Measurements from ENCODE around the gene DKK1. TPM values are rescaled to one million over a fixed set of nuclear protein-coding genes. Genes with fewer than 3 reads are reported as not detected.

DKK1 gene
- polyA plus RNA-seq, 2 of the 4 experiments (the other 2 are of a cell fraction) = 117 to 375 TPM

DNA sequence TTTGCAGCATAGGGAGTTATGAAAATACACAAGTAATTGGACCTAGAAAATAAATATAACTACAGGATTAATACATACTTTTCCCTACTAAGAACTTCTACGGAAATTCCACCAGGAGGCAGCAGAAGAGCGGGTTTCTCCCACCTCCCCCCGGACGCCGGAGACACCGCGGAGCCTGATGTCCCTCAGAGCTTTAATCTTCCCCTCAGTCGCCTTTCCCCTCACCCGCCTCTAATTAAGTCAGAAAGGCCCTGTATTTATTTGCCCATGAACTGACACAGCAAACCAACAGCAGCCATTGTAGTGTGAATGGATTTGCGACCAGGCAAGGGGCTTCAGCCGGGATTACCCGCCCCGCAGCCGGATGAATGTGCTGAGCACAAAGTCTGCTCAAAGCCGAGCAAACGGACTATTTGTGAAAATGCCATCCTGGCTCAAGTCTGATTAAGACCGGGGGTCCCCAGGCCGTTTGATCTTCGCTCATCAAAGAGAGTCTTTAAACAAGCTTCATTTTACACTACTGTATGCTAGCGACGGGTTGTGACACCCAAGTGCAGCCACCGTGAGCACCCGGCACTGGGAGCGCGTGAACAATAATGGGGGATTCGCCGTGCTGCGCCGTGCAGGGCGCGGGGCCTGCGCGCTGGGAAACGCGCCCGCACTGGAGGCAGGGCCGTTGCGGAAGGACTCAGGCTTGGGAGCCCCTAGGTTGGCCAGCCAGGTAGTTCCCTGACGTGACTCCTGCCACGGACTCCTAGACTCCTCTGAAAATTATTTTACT lies 5.6 kb upstream of the DKK1 start:
- Histone ChIP-seq H3K4me3 (peak overlapping the region; percentile 48), H3K9me3 (no peaks in the 10 kb centered on the region), H3K4me1 (peaks cover 24% of the 10 kb centered on the region; the same call in 2 of the 3 replicates), H3K27ac (peak overlapping the region; percentile 81 to 82), H3K4me2 (peak overlapping the region; percentile 86)
- WGBS (ENCODE audit: missing lambda C conversion rate) = 12% methylated on average over 36 of the region's 40 CpGs
- peak; percentile 62 to 80 for DNase-seq (ENCODE audit: low read depth in 1 of 2, low spot score in 1 of 2)
- POLR2A ChIA-PET = interaction anchor here (0.7 to 1.8 kb wide), 4 partner anchors 8 to 259 kb away, joined by 3 to 9 read pairs (median 3); no protein-coding TSS in a partner anchor
- FAIRE-seq = no peak
- TF ChIP-seq HEYL (CRISPR knock-in tag; IDR thresholded peaks at IDR 0.05) (0 out of 2 replicates have a peak, but pooled peaks have one; percentile 46), SMC3 (IDR thresholded peaks at IDR 0.05) (peak; percentile 99), GATA3 (IDR thresholded peaks at IDR 0.05; ENCODE audit: borderline replicate concordance) (no peak), CHD4 (IDR thresholded peaks at IDR 0.05; ENCODE audit: borderline replicate concordance) (no peak), POLR2A (IDR thresholded peaks at IDR 0.05; ENCODE audit: low read length) (peak; percentile 19; the same call in 1 of the 2 replicates), MAX (IDR thresholded peaks at IDR 0.05) (peak; percentile 59; the same call in 1 of the 2 replicates), MYC (IDR thresholded peaks at IDR 0.05; ENCODE audit: borderline replicate concordance, low read length) (no peak), RAD21 (conservative IDR thresholded peaks at IDR 0.05 in 1 of 2, IDR thresholded peaks at IDR 0.05 in 1 of 2) (peak; percentile 96 to 99), E2F6 (IDR thresholded peaks at IDR 0.05; ENCODE audit: borderline replicate concordance, low read depth) (peak; percentile 50; the same call in 1 of the 2 replicates), HDAC2 (IDR thresholded peaks at IDR 0.05) (no peak), CTCF (IDR thresholded peaks at IDR 0.05) (peak; percentile 94)
- ATAC-seq = peak; percentile 83 to 91
- CTCF ChIA-PET = interaction anchor here (0.7 to 12.2 kb wide), 55 partner anchors 9 to 473 kb away, joined by 3 to 385 read pairs (median 5); no protein-coding TSS in a partner anchor

DNA sequence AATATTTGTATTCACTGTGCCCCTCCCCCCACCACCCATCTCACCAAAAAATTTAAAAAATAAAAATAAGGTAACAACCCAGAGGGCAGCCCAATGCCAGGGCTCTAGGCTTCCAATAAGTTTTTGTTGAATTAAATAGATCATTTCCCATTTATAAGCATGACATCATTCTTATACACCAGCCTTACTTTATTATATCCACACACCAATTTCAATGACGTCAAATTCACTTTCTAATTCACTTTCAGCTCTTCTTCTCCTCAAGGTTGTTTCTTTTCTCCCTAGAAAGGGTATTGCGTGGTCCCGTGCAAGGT lies 1.2 kb upstream of the DKK1 start:
- 4% methylated on average over 3 of the region's 3 CpGs for WGBS (ENCODE audit: missing lambda C conversion rate)
- H3K4me3 ChIP-seq = peak overlapping the region; percentile 83
- ChIA-PET CTCF (interaction anchor here (1.5 to 12.2 kb wide), 5 partner anchors 10 to 254 kb away, joined by 5 to 385 read pairs (median 8); no protein-coding TSS in a partner anchor), POLR2A (interaction anchor here (3.6 kb wide), 1 partner anchor 175 kb away, joined by 44 read pairs; no protein-coding TSS in a partner anchor)
- peak overlapping the region; percentile 89 to 94 for H3K27ac ChIP-seq
- no peak for TF ChIP-seq EHMT2 (IDR thresholded peaks at IDR 0.05; ENCODE audit: low read depth)
- TF ChIP-seq JUN (IDR thresholded peaks at IDR 0.05) = no peak
- TF ChIP-seq RCOR1 (IDR thresholded peaks at IDR 0.05; ENCODE audit: low read depth, low read length) = no peak
- TF ChIP-seq USF2 (IDR thresholded peaks at IDR 0.05) = no peak
- no peak for TF ChIP-seq FOSL2 (IDR thresholded peaks at IDR 0.05)
- no peak for TF ChIP-seq FOSL2 (CRISPR knock-in tag; IDR thresholded peaks at IDR 0.05)
- TF ChIP-seq FOSB (CRISPR knock-in tag; IDR thresholded peaks at IDR 0.05) = no peak
- TF ChIP-seq SREBF2 (IDR thresholded peaks at IDR 0.05) = no peak
- TF ChIP-seq JUNB (IDR thresholded peaks at IDR 0.05) = no peak
- no peak for TF ChIP-seq TFCP2L1 (CRISPR knock-in tag; IDR thresholded peaks at IDR 0.05)
- TF ChIP-seq NR3C1 (IDR thresholded peaks at IDR 0.05) = no peak
- peak overlapping the region; percentile 72 for H3K4me2 ChIP-seq
- H3K9me3 ChIP-seq = no peaks in the 10 kb centered on the region
- no peak for FAIRE-seq
- H3K4me1 ChIP-seq = peaks cover 32% of the 10 kb centered on the region
- ATAC-seq = no peak
- DNase-seq (ENCODE audit: low read depth in 1 of 2, low spot score in 1 of 2) = peak in 1 of 2 experiments; percentile 14

All from A549 (cell line).